ENCODE results near the gene P4HA2. TPM values are rescaled to one million over a fixed set of nuclear protein-coding genes. Genes with fewer than 3 reads are reported as not detected.
A peak's percentile ranks its signal among the peaks of the same experiment; 100 is the strongest.

The P4HA2 gene
- total RNA-seq, 2 donors from 2014 or later = 15.1 to 19.6 TPM

DNA sequence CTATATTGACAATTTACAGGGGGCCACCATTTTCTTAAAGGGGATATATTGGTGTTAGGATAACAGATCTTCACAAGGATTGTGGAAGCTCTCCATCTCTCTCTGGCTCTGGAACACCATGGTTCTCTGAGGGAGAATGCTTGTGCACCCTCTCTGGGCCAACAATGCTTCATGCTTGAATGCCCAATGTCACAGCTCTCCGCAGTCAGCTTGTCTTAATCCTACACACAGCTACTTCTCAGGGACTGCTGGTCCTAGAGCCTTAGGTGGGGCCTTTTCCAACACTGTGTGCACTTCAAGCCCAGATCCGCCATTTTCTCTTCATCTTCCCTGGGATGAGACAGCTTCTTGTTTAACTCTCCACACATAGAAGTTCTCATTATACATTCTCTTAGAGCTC is 22.9 kb upstream of the P4HA2 start:
- Mint-ChIP-seq H3K36me3 (ENCODE audit: low read depth) (no peaks in the 10 kb centered on the region), H3K4me3 (no peak overlapping the region), H3K27me3 (ENCODE audit: insufficient read depth) (peaks cover 10% of the 10 kb centered on the region), H3K9me3 (no peaks in the 10 kb centered on the region), H3K27ac (no peak overlapping the region), H3K4me1 (no peaks in the 10 kb centered on the region)
- Histone ChIP-seq H3K9me3 (ENCODE audit: control insufficient read depth, low read length) (no peaks in the 10 kb centered on the region), H3K9ac (ENCODE audit: extremely low read depth, low read length, poor library complexity, severe bottlenecking) (no peak overlapping the region), H3K36me3 (ENCODE audit: control insufficient read depth, insufficient read depth, low read length) (no peaks in the 10 kb centered on the region), H3K4me3 (ENCODE audit: low read length) (no peak overlapping the region), H3K27ac (ENCODE audit: low read depth, low read length) (no peak overlapping the region), H3K27me3 (ENCODE audit: control insufficient read depth, insufficient read depth, low read length, poor library complexity, severe bottlenecking) (no peaks in the 10 kb centered on the region), H3K4me1 (ENCODE audit: control insufficient read depth, insufficient read depth, low read length) (no peaks in the 10 kb centered on the region)
- no peak for TF ChIP-seq CTCF (conservative IDR thresholded peaks at IDR 0.05)
- DNase-seq = peak; percentile 38
- 92 to 100% methylated on average over 2 of the region's 2 CpGs for WGBS, 2 experiments (ENCODE audit: insufficient coverage in 1 of 2, insufficient read length in 1 of 2)

- no peak overlapping the region for H3K4me3 Mint-ChIP-seq
- H3K9me3 Mint-ChIP-seq = peaks cover 17% of the 10 kb centered on the region
These were observed 19.2 kb upstream of the P4HA2 start for GRCh38 chr5:132246806-132247205.

GRCh38 chr5:132245593-132245992 is 17.9 kb upstream of the P4HA2 start:
- H3K27me3 ChIP-seq (ENCODE audit: control insufficient read depth, insufficient read depth, low read length, poor library complexity, severe bottlenecking) = no peaks in the 10 kb centered on the region
- H3K4me1 ChIP-seq (ENCODE audit: control insufficient read depth, insufficient read depth, low read length) = no peaks in the 10 kb centered on the region
- no peak overlapping the region for H3K27ac ChIP-seq (ENCODE audit: low read depth, low read length)
- Mint-ChIP-seq H3K27me3 (ENCODE audit: insufficient read depth) (peaks cover 8% of the 10 kb centered on the region), H3K36me3 (ENCODE audit: low read depth) (peaks cover 2% of the 10 kb centered on the region), H3K4me1 (no peaks in the 10 kb centered on the region), H3K9me3 (peaks cover 17% of the 10 kb centered on the region), H3K27ac (no peak overlapping the region), H3K4me3 (no peak overlapping the region)
- H3K36me3 ChIP-seq (ENCODE audit: control insufficient read depth, insufficient read depth, low read length) = no peaks in the 10 kb centered on the region
- no peak for DNase-seq
- no peak overlapping the region for H3K9ac ChIP-seq (ENCODE audit: extremely low read depth, low read length, poor library complexity, severe bottlenecking)
- H3K9me3 ChIP-seq (ENCODE audit: control insufficient read depth, low read length) = no peaks in the 10 kb centered on the region
- 67 to 81% methylated on average over 1 of the region's 1 CpG for WGBS, 2 experiments (ENCODE audit: insufficient coverage in 1 of 2, insufficient read length in 1 of 2)
- no peak for TF ChIP-seq CTCF (conservative IDR thresholded peaks at IDR 0.05)
- no peak overlapping the region for H3K4me3 ChIP-seq (ENCODE audit: low read length)

More at GRCh38 chr5:132246806-132247205, 19.2 kb upstream of the P4HA2 start:
- Histone ChIP-seq H3K9ac (ENCODE audit: extremely low read depth, low read length, poor library complexity, severe bottlenecking) (no peak overlapping the region), H3K4me3 (ENCODE audit: low read length) (no peak overlapping the region), H3K27me3 (ENCODE audit: control insufficient read depth, insufficient read depth, low read length, poor library complexity, severe bottlenecking) (no peaks in the 10 kb centered on the region), H3K9me3 (ENCODE audit: control insufficient read depth, low read length) (no peaks in the 10 kb centered on the region), H3K36me3 (ENCODE audit: control insufficient read depth, insufficient read depth, low read length) (no peaks in the 10 kb centered on the region), H3K4me1 (ENCODE audit: control insufficient read depth, insufficient read depth, low read length) (no peaks in the 10 kb centered on the region), H3K27ac (ENCODE audit: low read depth, low read length) (no peak overlapping the region)
- Mint-ChIP-seq H3K27me3 (ENCODE audit: insufficient read depth) (peaks cover 8% of the 10 kb centered on the region), H3K27ac (no peak overlapping the region), H3K4me1 (no peaks in the 10 kb centered on the region), H3K36me3 (ENCODE audit: low read depth) (peaks cover 2% of the 10 kb centered on the region)
- no peak for DNase-seq
- TF ChIP-seq CTCF (conservative IDR thresholded peaks at IDR 0.05) = no peak

Measured in endodermal cell (in vitro differentiated cells).